ENCODE data around the gene GLIPR1L1.
"Not testable (repeated sequence)": the region's sequence is repeated elsewhere in the genome, so short reads cannot be mapped to it uniquely, and the experiment has no call there.

Gene GLIPR1L1

DNA sequence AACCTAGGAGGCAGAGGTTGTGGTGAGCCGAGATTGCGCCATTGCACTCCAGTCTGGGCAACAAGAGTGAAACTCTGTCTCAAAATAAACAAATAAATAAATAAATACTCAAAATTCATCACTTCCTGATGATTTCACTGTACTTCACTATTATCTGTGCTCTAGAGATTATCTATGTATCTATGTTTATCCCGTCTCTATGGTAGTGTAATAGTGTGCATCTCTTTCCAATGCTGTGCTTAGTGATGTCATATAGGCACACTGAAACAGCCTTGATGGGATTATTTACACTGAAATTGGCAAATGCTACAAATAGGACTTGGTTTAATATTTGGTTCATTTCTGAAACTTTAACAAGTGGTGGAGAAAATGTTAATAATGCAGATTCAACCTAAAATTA is 10.8 kb upstream of the GLIPR1L1 start:
- TF ChIP-seq, protein P1, sequence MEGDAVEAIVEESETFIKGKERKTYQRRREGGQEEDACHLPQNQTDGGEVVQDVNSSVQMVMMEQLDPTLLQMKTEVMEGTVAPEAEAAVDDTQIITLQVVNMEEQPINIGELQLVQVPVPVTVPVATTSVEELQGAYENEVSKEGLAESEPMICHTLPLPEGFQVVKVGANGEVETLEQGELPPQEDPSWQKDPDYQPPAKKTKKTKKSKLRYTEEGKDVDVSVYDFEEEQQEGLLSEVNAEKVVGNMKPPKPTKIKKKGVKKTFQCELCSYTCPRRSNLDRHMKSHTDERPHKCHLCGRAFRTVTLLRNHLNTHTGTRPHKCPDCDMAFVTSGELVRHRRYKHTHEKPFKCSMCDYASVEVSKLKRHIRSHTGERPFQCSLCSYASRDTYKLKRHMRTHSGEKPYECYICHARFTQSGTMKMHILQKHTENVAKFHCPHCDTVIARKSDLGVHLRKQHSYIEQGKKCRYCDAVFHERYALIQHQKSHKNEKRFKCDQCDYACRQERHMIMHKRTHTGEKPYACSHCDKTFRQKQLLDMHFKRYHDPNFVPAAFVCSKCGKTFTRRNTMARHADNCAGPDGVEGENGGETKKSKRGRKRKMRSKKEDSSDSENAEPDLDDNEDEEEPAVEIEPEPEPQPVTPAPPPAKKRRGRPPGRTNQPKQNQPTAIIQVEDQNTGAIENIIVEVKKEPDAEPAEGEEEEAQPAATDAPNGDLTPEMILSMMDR (IDR thresholded peaks at IDR 0.05; ENCODE audit: borderline replicate concordance, insufficient read depth, low read depth, low read length) = no peak
- no peak overlapping the region for H3K4me3 ChIP-seq (ENCODE audit: low read depth, low read length)

DNA sequence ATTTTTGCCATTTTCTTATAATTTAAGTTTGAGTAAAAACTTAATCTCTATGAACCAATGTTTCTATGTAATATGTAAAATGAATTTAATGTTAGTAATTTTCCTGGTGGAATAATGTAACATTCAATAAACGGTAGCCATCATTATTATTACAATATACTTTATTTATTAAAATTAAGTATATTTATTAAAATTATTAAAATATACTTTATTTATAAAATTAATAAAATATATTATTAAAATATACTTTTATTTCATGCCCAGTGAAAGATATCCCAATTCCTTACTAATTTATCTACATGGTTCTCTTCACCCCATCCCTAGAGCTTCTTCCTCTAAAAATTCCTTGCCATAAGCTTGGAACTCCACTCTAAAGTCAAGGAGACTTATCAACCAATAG is 6.8 kb upstream of the GLIPR1L1 start:
- TF ChIP-seq, protein P1 (IDR thresholded peaks at IDR 0.05; ENCODE audit: borderline replicate concordance, insufficient read depth, low read depth, low read length) = no peak
- no peak overlapping the region for H3K4me3 ChIP-seq (ENCODE audit: low read depth, low read length)

DNA sequence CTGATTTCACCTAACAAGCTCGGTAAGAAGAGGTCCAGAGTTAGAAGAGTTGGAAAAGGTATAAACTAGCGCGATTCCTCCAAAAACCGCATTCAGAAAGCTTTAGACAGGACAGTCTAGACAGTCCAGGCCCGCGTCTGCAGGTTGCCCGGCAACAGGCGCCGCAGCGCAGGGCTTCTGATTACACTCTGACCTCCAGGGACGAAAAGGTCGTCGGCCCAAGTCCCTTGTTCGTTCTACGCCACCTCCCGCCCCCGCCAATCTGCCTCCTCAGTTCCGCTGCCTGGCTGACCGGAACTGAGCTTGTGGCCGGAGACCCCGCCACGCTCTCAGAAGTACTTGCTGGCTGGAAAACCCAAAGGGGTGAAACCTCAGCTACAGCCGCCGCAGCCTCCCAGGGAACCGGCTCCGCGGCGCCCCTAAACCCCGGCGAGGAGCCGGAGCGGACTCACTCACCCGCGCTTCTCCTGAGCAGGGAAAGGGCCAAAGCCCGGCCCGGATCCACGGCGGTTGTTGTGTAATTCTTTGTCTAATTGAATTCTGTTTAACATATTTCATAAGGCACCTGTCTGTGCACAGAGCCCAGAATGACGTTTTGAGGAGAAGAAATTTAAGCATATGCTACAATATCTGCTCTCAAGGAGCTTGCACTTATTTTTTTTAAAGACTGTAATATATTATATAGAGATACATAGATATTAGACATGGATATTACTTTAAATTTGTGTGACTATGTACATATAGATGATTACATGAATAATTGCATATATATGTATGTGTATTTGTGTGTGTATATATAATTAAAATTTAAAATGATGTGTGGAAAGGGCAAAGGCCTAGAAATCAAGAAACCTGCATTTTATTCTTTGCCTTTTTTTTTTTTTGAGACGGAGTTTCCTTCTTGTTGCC is 4.3 kb upstream of the GLIPR1L1 start, which contains the start of gene CAPS2:
Gene CAPS2 (minus strand): TSS at position 407 of the 909 bp plus-strand sequence. CDS start 3,826 bp downstream, outside the sequence.
- peak within 1 kb of the TSS; percentile 57 for H3K4me3 ChIP-seq (ENCODE audit: low read depth, low read length)
- TF ChIP-seq, protein P1 (IDR thresholded peaks at IDR 0.05; ENCODE audit: borderline replicate concordance, insufficient read depth, low read depth, low read length) = no peak

DNA sequence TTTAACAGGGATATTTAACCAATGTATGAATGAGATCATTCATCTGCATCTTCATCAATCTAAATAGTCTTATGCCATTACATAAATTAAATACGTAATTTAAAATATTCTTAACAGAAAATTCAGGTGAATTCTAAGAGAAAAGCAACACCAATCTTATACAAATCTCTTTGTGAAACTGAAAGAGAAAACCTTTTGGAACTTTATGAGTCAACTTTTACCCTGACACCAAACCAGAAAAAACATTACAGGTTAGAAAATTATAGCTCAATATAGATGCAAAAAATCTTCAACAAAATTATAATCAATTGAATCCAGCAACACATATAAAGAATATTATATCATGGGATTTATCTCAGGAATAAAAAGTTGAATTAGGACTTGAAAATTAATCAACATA is 3.4 kb downstream of the GLIPR1L1 start:
- TF ChIP-seq, protein P1 (IDR thresholded peaks at IDR 0.05; ENCODE audit: borderline replicate concordance, insufficient read depth, low read depth, low read length) = no peak
- H3K4me3 ChIP-seq (ENCODE audit: low read depth, low read length) = no peak overlapping the region

DNA sequence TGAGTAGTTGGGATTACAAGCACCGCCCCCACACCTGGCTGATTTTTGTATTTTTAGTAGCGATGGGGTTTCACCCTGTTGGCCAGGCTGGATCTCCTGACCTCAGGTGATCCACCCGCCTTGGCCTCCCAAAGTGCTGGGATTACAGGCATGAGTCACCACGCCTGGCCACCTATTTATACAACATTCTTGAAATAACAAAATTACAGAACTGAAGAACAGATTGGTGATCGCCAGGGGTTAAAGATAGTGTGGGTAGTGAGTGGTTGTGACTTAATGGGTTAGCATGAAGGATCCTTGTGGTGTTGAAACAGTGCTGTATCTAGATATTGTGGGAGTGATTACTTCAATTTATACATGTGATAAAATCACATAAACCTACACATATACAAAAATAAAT is 7.4 kb downstream of the GLIPR1L1 start:
- no peak overlapping the region for H3K4me3 ChIP-seq (ENCODE audit: low read depth, low read length)
- TF ChIP-seq, protein P1 (IDR thresholded peaks at IDR 0.05; ENCODE audit: borderline replicate concordance, insufficient read depth, low read depth, low read length) = no peak

DNA sequence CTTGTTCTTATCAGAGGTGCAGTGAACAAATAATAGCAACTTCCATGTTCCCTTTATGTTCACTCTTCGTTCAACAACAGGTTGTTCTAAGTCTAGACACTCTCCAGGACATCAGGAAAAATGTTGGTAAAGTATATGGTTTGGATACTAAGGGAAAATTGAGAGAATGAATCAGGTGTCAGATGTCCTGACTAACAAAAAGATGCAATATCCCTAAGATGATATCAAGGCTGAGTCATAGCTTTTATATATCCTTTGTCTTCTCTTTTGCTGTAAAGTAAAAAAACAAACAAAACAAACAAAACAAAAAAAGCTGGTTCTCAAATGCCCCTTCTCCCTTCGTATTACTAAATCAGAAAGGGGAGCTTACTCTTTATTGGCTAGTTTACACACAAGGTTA is 11.1 kb downstream of the GLIPR1L1 start:
- H3K4me3 ChIP-seq (ENCODE audit: low read depth, low read length) = no peak overlapping the region
- TF ChIP-seq, protein P1 (IDR thresholded peaks at IDR 0.05; ENCODE audit: borderline replicate concordance, insufficient read depth, low read depth, low read length) = no peak

DNA sequence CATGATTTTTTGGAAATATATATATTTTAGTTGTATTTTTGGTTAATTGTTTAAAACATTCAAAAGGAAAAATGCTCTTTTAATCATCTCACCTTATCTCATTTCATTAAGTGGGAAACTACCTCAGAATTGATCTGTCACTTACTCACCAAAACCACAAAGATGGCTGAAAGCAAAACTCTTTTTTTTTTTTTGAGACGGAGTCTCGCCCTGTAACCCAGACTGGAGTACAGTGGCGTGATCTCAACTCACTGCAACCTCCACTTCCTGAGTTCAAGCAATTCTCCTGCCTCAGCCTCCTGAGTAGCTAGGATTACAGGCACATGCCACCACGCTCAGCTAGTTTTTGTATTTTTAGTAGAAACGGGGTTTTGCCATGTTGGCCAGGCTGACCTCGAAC is 11.7 kb downstream of the GLIPR1L1 start:
- not testable (repeated sequence) for H3K4me3 ChIP-seq (ENCODE audit: low read depth, low read length)
